NCI-H146 treated with DMSO at 0.1 percent for 48 hours (cell line): ENCODE measurements around the gene C5orf46.
A peak's percentile ranks its signal among the peaks of the same experiment; 100 is the strongest.
"Not testable (repeated sequence)": the region's sequence is repeated elsewhere in the genome, so short reads cannot be mapped to it uniquely, and the experiment has no call there.

ENCODE experiments used
- DNase-seq: peaks from one replicate; lab custom pipeline; 2025; ENCODE audit not compliant: unreplicated experiment; lab: John Stamatoyannopoulos, UW

C5orf46 gene

DNA sequence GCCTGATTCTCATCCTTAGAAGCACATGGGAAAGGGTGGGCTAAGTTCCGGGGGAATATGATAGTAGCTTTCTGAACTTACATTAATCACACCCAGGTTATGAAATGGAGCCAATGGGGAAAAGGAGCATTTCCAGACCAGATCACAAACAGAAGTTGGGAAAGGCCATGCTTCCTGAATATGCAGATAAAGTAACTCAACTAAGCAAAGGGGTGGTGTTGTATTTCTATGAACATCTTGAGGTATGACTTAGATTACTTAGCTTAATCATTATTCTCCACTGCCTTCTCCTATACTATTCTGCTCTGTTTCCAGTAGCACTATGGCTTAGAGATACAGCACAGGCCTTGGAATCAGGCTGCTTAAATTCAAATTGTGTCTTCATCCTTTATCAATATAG lies 10.5 kb downstream of the C5orf46 start:
- no peak for DNase-seq

DNA sequence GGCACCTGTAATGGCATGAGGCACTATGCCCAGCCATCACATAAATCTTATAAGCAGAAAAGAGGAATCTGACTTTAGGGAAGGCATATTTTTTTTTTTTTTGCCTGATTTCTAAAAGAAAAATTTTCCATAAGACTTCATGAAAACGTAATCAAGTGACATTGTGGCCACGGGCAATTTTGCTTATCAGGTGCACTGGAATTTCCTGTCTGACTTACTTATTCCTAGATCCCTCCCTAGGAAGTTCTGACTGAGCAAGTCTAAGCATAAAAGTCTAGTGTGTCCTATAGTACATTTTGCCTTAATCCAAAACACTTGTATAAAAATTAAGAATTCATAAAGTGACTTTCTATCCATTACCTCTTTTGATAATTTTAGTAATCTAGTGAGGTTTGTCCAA lies 12.5 kb downstream of the C5orf46 start:
- no peak for DNase-seq

DNA sequence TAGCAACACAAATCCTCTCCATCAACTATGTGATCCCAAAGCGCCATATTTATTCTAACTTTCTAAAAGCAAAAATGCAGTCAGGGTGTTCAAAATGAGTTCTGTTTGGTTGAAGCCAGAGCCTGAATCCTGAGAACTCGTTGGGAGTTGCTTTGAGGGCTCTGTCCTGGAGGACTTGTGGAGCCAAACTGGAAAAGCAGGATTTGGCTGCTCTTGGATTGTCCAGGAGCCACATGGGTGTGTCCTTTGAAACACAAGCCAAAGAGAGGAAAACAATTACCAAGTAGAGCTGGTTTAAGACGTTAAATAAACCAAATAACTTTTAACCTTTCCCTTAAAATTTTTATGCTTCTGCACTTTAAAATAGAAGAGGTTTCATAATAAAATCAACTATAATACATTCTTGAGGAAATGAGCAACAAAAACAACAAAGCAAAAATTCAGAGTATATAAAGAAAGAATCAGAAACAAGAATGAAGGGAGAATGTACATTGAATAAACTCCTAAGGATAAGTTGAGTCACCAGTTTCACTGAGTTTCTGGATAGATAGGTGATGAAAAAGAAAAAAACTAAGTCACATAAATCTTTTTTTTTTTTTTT lies 13.5 kb downstream of the C5orf46 start:
- DNase-seq = no peak

DNA sequence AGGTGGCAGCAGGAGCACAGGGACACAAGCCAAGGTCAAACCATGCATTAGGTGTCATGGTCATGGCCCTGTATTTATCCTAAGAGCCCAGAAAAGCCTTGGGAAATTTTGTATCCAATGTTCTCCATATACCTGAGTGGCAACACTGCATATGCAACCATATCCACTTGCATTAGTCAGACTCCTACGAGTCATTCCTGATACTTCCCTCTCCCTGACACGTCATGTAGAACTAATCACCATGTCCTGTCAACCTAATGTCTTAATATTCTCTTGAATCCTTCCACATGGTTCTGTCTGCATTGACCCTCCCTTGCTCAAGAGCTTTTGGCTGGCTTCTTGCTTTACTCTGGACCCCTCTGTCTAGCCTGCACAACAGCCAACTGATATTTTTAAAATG lies 18.4 kb downstream of the C5orf46 start:
- no peak for DNase-seq

DNA sequence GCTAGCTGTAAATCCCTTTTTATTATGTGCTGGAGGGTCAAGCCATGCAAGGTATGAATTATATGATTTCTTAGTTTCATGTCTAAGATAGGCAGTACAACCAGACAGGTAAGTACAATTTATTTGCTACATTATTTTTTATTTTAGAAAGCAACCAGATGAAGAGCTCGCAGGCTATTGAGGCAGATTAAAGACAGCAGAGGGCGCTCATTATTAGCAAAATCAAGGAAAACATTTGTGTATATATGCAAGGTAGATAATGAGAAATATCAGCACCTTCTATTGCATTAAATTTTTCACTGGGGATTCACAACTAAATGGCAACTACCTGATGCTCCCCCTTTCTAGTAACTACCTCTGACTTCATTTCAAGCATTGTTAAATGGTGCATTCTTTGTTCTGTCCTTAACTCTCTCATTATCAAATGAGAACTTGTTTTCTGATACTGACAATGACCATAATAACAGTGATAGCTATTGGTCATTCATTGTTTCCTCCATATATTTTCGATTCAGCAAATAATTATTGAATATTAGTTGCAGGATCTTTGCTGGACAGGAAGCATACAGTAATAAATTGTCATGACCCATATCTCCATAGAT lies 19.2 kb downstream of the C5orf46 start:
- DNase-seq = peak; percentile 1

DNA sequence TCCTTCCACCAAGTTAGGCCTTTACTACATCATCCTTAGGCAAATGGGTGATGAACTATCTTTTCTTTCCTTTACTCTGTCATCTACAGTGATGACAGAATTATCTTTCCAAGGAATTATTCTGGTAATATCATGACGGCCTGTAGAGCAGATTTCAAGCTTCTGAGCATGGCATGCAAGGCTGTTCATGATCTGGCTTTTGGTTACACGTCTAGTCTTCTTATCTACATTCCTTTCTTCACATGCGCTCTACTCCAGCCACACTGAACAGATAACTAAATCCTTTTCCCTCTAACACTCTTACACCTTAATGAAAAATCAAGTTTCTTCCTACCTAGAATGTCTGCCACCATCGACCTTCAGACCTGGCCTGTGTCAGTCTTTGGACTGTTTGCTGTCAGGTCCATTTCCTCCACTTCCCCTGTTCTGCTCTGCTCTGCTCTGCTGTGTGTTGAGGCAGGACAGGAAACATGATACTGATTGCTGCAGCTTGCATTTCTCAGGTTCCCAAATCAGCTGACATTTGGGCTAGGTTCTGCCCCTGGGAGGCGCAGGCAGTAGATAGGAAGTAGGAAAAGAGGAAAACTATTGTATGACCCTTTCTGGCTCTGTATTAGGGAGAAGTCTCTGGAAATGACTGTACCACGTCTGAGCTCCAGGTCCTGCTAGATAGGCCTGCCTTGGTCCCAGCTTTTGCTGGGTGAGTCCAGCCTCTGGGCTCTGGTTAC lies 23.6 kb downstream of the C5orf46 start:
- no peak for DNase-seq

DNA sequence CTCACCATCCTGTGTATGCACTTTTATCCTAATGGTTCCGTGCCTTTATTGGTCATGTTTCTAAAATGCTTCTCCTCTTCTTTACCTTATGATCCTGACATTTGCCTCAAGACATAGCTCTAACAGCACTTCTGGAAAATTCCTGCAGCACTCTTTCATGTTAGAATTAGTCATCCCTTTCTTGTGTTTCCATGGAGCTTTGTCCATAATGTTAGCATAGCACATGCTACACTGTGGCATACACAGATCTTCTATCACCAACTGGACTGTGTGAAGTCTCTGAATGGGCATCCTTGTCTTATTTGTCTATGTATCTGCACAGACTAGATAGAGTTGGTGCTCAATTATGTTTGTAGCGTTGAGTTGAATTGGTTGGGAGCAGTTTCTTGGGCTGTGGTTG lies 25.9 kb downstream of the C5orf46 start:
- no peak for DNase-seq

DNA sequence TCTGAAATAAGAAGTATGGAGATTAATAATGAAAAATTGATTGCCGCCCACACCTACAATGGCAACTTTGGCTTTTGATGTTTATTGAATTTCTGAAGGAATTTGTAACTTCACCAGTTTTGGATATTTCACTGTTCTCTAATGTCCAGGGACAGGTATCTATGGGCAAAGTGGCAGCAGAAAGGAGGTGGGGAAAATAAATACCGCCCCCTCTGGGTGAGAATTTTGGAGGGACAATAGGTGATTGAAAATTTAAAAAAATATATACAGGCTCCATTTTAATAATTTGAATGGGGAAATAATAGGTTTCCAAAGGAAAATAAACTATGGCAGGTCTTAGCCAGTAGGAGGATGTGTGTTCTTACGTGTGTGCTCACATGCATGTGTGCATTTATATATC lies 26.6 kb downstream of the C5orf46 start:
- no peak for DNase-seq

DNA sequence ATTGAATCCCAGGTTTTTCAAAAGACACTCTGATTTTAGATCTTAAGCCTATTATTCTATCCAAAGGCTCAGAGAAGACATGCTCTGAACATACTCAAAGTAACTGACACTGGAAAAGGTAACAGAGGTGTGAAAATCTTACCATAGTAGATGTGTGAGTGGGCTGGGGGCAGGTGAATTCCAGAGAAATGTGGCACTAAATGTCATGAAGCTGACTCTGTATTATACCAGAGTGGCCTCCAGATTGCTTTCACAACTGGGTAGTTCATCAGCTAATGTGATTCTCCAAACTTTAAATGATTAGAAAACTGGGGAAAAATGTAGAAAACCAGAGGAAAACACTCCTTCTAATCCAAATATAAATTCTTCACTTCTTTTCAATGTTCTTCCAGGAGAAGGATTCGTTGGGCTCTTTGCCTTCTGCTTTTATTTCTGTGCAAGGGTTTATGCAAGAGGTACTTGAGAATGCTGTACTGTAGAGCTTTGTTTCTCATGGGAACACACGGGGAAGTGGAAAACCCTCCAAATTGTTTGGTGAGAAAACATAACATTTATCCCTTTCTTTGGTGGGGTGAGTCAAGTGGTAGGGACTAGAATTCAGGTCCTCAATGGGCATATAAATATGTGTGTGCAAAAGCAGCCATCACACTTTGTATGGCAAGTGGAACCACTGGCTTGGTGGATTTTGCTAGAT lies 28.1 kb downstream of the C5orf46 start, which contains the start of gene SCGB3A2:
Gene SCGB3A2, plus strand, starts transcription at position 646 of the 694 bp plus-strand sequence. CDS start 93 bp downstream, outside the sequence.
- DNase-seq = no peak

DNA sequence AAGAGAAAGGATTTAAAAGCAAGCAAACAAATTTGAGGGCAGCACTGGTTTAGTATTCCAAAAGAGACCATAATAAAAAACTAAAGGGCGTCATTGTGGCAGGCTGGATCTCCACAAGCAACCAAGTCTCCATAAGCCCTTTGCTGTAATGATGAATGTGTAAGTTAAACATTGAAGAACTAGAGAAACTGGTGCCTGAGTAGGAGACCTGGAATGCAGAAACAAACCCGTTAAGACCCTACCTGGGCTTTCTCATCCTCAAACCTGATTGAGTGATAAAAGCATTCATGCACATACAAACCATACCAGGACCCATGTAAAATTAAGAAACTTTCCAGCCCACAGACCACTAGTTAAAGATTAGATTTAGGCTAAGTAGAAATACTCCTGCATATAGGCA lies 29.7 kb downstream of the C5orf46 start:
- no peak for DNase-seq

DNA sequence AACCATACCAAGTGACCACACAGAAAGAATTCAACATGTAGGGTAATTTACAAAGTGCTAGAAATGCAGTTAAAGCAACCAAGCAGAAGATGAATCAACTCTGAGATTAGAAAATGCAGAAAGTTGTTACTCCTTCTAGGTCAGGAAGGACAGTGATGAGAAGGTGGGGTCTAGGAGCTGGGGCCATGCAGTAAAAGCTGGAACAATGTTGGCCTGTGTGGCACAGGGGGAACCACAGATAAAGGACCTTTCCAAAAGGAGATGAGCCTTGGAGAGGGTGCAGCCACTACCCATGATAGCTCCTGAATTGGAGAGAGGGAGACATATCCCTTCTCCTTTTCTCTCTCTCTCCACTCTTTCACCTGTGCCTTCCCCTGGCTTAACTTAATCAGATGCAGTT lies 30.2 kb downstream of the C5orf46 start:
- DNase-seq = no peak

DNA sequence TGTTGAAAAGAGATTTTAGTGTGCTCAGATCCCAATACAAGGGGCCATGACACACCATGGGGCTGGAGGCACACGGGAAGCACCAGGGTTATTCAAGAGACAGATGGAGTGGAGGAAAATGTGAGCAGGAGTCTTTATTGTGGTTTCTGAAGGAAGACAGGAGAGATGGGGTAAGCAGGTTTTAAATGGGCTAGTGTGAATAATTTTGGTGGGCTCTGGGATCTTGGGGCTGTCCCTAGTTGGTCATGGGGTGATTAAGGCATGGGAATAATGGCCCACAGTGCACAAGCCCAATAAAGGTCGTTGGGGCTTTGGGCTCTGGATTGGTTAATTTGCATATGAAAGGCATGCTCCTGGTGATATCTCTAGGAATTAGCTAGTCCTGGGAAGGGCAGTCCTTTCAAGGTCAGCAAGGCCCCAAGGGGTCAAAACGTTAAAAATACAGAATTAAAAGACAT lies 31.4 kb downstream of the C5orf46 start:
- DNase-seq = no peak

DNA sequence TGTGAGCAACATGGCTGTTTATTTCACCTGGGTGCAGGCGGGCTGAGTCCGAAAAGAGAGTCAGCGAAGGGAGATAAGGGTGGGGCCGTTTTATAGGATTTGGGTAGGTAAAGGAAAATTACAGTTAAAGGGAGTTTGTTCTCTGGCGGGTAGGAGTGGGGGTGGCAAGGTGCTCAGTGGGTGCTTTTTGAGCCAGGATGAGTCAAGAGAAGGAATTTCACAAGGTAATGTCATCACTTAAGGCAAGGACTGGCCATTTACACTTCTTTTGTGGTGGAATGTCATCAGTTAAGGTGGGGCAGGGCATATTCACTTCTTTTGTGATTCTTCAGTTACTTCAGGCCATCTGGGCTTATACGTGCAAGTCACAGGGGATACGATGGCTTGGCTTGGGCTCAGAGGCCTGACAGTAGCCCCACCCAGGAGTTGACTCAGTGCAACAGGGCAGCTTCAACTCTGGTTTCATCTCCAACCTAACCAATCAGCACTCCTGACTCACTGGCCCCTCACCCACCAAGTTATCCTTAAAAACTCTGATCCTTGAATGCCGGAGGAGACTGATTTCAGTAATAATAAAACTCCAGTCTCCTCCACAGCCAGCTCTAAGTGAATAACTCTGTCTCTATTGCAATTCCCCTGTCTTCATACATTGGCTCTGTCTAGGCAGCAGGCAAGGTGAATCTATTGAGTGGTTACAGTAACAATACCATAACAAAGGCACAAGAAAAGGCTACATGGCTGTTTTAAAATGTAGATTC lies 32.0 kb downstream of the C5orf46 start:
- not testable (repeated sequence) for DNase-seq

DNA sequence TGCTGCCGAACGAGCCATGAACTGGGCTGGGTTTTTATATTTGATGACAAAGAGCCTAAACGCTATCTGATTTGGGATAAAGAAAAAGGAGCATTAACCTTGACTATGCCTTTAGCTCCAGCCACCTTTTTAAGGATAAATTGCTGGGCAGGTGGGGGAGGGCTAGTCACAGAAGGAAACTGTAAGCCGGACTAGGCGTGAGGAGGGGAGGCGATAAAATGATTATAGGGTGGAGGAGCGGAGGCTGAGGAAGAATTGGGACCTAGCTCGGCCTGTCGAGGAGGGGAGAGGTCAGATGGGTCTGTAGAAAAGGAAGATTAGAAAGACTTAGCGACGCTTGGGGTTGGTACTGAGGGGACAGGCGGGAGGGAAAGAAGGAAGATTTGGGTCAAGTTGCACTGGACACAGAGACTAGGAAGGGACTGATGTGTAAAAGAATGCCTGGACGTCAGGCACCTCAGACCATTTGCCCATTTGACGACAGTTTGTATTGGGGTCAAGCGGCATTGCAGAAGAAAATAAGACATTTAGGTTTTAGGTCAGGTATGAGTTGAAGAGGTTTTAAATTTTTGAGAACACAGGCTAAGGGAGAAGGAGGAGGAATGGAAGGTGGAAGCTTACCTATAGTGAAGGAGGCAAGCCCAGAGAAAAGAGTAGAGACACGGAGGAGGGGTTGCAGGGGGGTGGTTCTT lies 33.4 kb downstream of the C5orf46 start:
- not testable (repeated sequence) for DNase-seq

DNA sequence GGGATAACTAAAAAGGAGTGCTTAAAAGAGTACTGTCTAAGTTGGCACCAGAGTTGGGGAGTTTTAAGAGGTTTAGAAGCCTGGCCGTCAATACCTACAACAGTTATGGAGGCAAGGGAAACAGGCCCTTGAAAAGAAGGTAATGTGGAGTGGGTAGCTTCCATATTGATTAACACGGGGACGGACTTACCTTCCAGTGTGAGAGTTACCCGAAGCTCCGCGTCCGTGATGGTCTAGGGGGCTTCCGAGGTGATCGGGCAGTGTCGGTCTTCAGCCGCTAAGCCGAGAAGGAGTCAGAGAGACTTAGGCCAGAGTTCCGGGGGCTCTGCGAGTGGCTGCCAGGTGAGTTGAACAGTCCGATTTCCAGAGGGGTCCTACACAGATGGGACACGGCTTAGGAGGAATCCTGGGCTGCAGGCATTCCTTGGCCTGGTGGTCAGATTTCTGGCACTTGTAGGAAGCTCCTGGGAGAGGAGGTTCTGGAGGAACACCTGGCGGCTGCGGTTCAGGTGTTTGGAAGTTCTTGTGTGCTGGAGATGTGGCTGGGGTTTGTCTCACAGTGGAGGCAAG lies 34.3 kb downstream of the C5orf46 start:
- not testable (repeated sequence) for DNase-seq

DNA sequence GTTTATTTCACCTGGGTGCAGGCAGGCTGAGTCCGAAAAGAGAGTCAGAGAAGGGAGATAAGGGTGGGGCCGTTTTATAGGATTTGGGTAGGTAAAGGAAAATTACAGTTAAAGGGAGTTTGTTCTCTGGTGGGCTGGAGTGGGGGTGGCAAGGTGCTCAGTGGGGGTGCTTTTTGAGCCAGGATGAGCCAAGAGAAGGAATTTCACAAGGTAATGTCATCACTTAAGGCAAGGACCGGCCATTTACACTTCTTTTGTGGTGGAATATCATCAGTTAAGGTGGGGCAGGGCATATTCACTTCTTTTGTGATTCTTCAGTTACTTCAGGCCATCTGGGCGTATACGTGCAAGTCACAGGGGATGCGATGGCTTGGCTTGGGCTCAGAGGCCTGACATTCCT lies 36.4 kb downstream of the C5orf46 start:
- not testable (repeated sequence) for DNase-seq

DNA sequence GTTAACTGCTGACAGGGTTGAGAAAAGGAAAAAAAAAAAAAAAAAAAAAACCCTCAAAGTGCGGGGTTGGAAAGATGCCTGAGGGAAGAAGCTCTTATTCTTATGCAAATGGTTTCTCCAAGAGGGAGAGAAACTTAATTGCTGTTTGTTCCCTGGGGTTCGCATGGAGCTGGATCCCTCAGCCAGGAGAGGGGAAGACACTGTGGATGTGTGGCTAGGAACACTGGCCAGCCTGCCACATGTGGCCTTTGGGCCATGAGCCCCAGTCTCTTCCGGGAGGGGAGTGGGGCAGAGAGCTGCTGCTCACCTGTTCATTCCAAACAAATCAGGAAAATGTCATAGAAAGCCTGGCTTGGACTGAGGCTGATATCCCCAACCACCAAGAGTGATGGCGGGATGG lies 37.2 kb downstream of the C5orf46 start:
- peak; percentile 2 for DNase-seq

DNA sequence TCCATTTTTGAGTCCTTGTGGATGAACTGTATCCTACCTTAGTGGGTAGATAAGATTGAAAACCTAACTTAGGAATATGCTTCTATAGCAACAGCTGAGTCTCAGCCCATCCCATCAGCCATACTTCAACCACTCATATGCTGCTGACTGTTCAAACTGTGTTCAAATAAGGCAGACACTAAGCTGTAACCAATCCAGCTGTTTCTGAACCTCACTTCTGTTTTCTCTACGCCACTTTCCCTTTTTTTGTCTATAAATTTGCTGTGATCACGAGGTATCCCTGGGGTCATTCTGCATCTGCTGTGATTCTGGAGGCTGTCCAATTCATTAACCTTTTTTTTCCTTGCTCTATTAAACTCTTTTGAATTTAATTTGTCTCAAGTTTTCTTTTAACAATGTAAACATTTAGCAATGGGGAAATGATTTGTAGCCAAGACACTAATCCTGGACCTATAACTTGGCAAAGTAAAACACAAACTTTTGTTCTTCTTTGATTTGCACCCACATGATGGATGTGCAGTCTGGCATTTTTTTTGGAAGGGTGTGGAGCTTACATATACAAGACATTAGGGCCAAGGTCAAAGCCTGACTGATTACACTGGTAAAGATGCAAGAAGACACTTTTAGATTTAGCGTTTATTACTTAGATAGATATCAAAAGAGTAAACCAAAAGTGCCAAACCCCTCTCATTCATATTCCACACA lies 42.7 kb downstream of the C5orf46 start:
- no peak for DNase-seq

DNA sequence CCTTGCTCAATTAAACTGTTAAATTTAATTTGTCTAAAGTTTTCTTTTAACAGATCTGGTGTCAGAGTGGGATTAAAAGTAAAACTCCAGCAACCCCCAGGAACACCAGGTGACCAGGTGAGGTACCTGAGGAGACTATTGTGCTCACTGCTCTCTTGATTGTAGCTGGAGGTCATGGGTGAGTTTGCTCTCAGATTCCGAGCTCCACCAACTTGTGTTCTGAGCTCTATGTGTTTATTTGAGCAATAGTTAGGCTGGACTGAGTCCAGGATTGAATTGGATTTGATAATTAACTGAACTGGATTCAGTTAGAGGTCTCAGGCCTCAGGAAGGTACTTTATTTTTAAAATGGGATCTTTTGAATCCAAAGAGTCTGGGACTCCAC lies 45.7 kb downstream of the C5orf46 start:
- peak; percentile 72 for DNase-seq
